ENCODE measurements around the gene ZFYVE9. TPM values are rescaled to one million over a fixed set of nuclear protein-coding genes. Genes with fewer than 3 reads are reported as not detected.

ZFYVE9 gene
- total and polyA plus RNA-seq, 9 of the 15 experiments (the other 6 are each of a cell fraction or from before 2014, with no cell fraction given), result 0.52 to 14.4 (median 8.9) TPM

GRCh38 chr1:52288286-52288685 lies 146.4 kb downstream of the ZFYVE9 start (continued):
- TF ChIP-seq BRCA1 (IDR thresholded peaks at IDR 0.05) (no peak), BRCA1 (CRISPR knock-in tag; IDR thresholded peaks at IDR 0.05) (no peak), GABPB2 (CRISPR knock-in tag; conservative IDR thresholded peaks at IDR 0.05) (no peak), LARP7 (IDR thresholded peaks at IDR 0.05) (no peak), ZBTB1 (CRISPR knock-in tag; IDR thresholded peaks at IDR 0.05; ENCODE audit: borderline replicate concordance, low read depth) (no peak), ZNF311 (CRISPR knock-in tag; IDR thresholded peaks at IDR 0.05) (no peak), JUND (IDR thresholded peaks at IDR 0.05; ENCODE audit: borderline replicate concordance, low read depth, low read length) (peak; percentile 23; the same call in 1 of the 2 replicates), JUND (tag; IDR thresholded peaks at IDR 0.05; ENCODE audit: borderline replicate concordance, low read depth, low read length) (peak; percentile 68; the same call in 2 of the 3 replicates), ZNF77 (CRISPR knock-in tag; IDR thresholded peaks at IDR 0.05) (no peak), PHF8 (IDR thresholded peaks at IDR 0.05; ENCODE audit: borderline replicate concordance, low read length) (no peak), FOXK2 (conservative IDR thresholded peaks at IDR 0.05 in 1 of 2, IDR thresholded peaks at IDR 0.05 in 1 of 2; ENCODE audit: low read depth in 2 of 2) (no peak), DPF2 (IDR thresholded peaks at IDR 0.05) (0 out of 2 replicates have a peak, but pooled peaks have one; percentile 18), E2F8 (IDR thresholded peaks at IDR 0.05; ENCODE audit: low read depth, partially characterized antibody) (no peak), MTA3 (IDR thresholded peaks at IDR 0.05; ENCODE audit: borderline replicate concordance) (no peak)

All from K562 (cell line).